ENCODE data around the gene CBX8. TPM values are rescaled to one million over a fixed set of nuclear protein-coding genes. Genes with fewer than 3 reads are reported as not detected.

The CBX8 gene
- total RNA-seq, 1 donor from 2014 or later = 23.1 TPM

GRCh38 chr17:79806446-79806760 lies 9.5 kb upstream of the CBX8 start:
- Mint-ChIP-seq H3K27ac (no peak overlapping the region), H3K4me1 (ENCODE audit: low read depth) (peaks cover 10% of the 10 kb centered on the region), H3K27me3 (peaks cover 69% of the 10 kb centered on the region), H3K9me3 (ENCODE audit: low read depth) (no peaks in the 10 kb centered on the region), H3K36me3 (ENCODE audit: insufficient read depth) (no peaks in the 10 kb centered on the region), H3K4me3 (ENCODE audit: low read depth) (no peak overlapping the region)
- no peak for DNase-seq (ENCODE audit: low spot score, unreplicated experiment)
- no peak for TF ChIP-seq CTCF (IDR thresholded peaks at IDR 0.05; ENCODE audit: unreplicated experiment)

GRCh38 chr17:79804856-79805696 lies 8.2 kb upstream of the CBX8 start:
- no peaks in the 10 kb centered on the region for H3K9me3 Mint-ChIP-seq (ENCODE audit: low read depth)
- no peak overlapping the region for H3K4me3 Mint-ChIP-seq (ENCODE audit: low read depth)
- no peak overlapping the region for H3K27ac Mint-ChIP-seq
- DNase-seq (ENCODE audit: low spot score, unreplicated experiment) = no peak
- no peak for TF ChIP-seq CTCF (IDR thresholded peaks at IDR 0.05; ENCODE audit: unreplicated experiment)
- peaks cover 11% of the 10 kb centered on the region for H3K4me1 Mint-ChIP-seq (ENCODE audit: low read depth)
- no peaks in the 10 kb centered on the region for H3K36me3 Mint-ChIP-seq (ENCODE audit: insufficient read depth)
- peaks cover 75% of the 10 kb centered on the region for H3K27me3 Mint-ChIP-seq

- DNase-seq (ENCODE audit: low spot score, unreplicated experiment) = no peak
- Mint-ChIP-seq H3K4me3 (ENCODE audit: low read depth) (no peak overlapping the region), H3K9me3 (ENCODE audit: low read depth) (no peaks in the 10 kb centered on the region), H3K27me3 (peaks cover 84% of the 10 kb centered on the region), H3K27ac (no peak overlapping the region), H3K4me1 (ENCODE audit: low read depth) (peaks cover 15% of the 10 kb centered on the region), H3K36me3 (ENCODE audit: insufficient read depth) (no peaks in the 10 kb centered on the region)
- no peak for TF ChIP-seq CTCF (IDR thresholded peaks at IDR 0.05; ENCODE audit: unreplicated experiment)
Observed at GRCh38 chr17:79803997-79804855, 7.3 kb upstream of the CBX8 start.

- H3K36me3 Mint-ChIP-seq (ENCODE audit: insufficient read depth) = no peaks in the 10 kb centered on the region
- no peaks in the 10 kb centered on the region for H3K9me3 Mint-ChIP-seq (ENCODE audit: low read depth)
- H3K27ac Mint-ChIP-seq = no peak overlapping the region
- peaks cover 88% of the 10 kb centered on the region for H3K27me3 Mint-ChIP-seq
- H3K4me3 Mint-ChIP-seq (ENCODE audit: low read depth) = no peak overlapping the region
- no peak for DNase-seq (ENCODE audit: low spot score, unreplicated experiment)
- H3K4me1 Mint-ChIP-seq (ENCODE audit: low read depth) = peaks cover 10% of the 10 kb centered on the region
- TF ChIP-seq CTCF (IDR thresholded peaks at IDR 0.05; ENCODE audit: unreplicated experiment) = no peak
Observed at GRCh38 chr17:79803421-79803996, 6.6 kb upstream of the CBX8 start.

GRCh38 chr17:79802736-79803420 lies 6.0 kb upstream of the CBX8 start:
- H3K36me3 Mint-ChIP-seq (ENCODE audit: insufficient read depth) = no peaks in the 10 kb centered on the region
- TF ChIP-seq CTCF (IDR thresholded peaks at IDR 0.05; ENCODE audit: unreplicated experiment) = no peak
- H3K27me3 Mint-ChIP-seq = peaks cover 84% of the 10 kb centered on the region
- H3K4me3 Mint-ChIP-seq (ENCODE audit: low read depth) = no peak overlapping the region
- H3K9me3 Mint-ChIP-seq (ENCODE audit: low read depth) = no peaks in the 10 kb centered on the region
- no peak for DNase-seq (ENCODE audit: low spot score, unreplicated experiment)
- peaks cover 11% of the 10 kb centered on the region for H3K4me1 Mint-ChIP-seq (ENCODE audit: low read depth)
- H3K27ac Mint-ChIP-seq = no peak overlapping the region

Measured in progenitor cell of endocrine pancreas (in vitro differentiated cells).